AG04449 (cell line): ENCODE measurements around the gene DIP2C.

Experiments
- CTCF ChIA-PET: fragments of 350-600 bp; formaldehyde crosslinking; extraction: SDS; loops from one replicate; lab custom pipeline; 2021; ENCODE audit warnings: antibody characterized with exemption; lab: Yijun Ruan, JAX
- POLR2A ChIA-PET: fragments of 400-600, 350-600 bp; formaldehyde crosslinking; extraction: SDS; loops from one replicate; lab custom pipeline; 2020; ENCODE audit warnings: antibody characterized with exemption, inconsistent platforms; lab: Yijun Ruan, JAX
- DNase-seq: peaks from one replicate; pipeline ENCODE4 v3.0.0-alpha.2; 2010; ENCODE audit warnings: low read depth, low spot score
- H3K4me3 ChIP-seq: 2 replicates; pipeline ENCODE4 v1.5.1; 2011; ENCODE audit warnings: low read depth, mild to moderate bottlenecking, control low read depth, low read length
- CTCF ChIP-seq: IDR thresholded peaks from one replicate; pipeline ENCODE4 v1.5.1; 2011; ENCODE audit warnings: mild to moderate bottlenecking, moderate library complexity, low read length, control low read depth, inconsistent platforms; ENCODE audit not compliant: insufficient read depth; ENCODE audit errors: missing control alignments

Gene DIP2C

GRCh38 chr10:406976-407375 lies 282.5 kb downstream of the DIP2C start:
- H3K4me3 ChIP-seq, result no peak overlapping the region
- POLR2A ChIA-PET, result no interaction called here
- CTCF ChIA-PET, result no interaction called here
- TF ChIP-seq CTCF, result no peak
- no peak for DNase-seq

DNA sequence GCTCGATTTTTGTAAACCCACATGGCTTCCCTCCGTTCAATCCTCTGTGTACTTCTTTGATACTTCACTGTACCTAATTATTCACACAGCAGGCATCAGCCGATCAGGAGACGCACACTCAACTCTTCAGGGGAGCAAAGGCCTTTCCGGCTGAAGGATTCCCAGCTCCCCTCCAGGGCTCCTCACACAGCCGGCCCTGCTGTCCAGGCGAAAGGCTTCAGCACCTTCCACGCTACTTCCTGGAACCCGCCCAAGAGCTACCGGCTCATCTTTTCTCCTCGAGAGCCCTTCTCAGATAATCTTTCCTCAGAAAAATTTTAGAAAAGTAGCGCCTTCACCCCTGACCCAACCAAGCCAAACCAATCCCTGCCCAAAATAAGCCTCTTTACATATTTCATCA lies 283.8 kb downstream of the DIP2C start:
- ChIA-PET CTCF (no interaction called here), POLR2A (no interaction called here)
- H3K4me3 ChIP-seq, result no peak overlapping the region
- DNase-seq, result no peak
- TF ChIP-seq CTCF, result no peak

- DNase-seq, result no peak
- POLR2A ChIA-PET, result no interaction called here
- TF ChIP-seq CTCF, result no peak
- no peak overlapping the region for H3K4me3 ChIP-seq
- CTCF ChIA-PET, result no interaction called here
Observed at GRCh38 chr10:404991-405390, 284.5 kb downstream of the DIP2C start.

DNA sequence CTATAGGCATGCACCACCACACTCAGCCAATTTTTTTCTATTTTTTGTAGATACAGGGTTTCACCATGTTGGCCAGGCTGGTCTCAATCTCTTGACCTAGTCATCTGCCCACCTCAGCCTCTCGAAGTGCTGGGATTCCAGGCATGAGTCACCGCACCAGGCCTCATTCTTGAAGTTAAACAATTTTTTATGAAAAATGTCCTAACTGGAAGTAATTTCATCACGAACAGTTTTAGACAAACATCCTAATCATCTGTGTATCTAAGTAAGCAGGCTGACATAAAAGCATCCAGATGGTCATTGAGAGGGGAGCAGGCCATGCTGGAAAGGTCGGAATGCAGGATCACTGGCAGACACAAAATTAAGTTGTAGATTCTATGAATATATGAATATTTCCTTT lies 285.1 kb downstream of the DIP2C start:
- TF ChIP-seq CTCF, result no peak
- no peak overlapping the region for H3K4me3 ChIP-seq
- DNase-seq, result peak; percentile 59
- CTCF ChIA-PET, result no interaction called here
- POLR2A ChIA-PET, result no interaction called here

- DNase-seq, result no peak
- POLR2A ChIA-PET, result no interaction called here
- H3K4me3 ChIP-seq, result no peak overlapping the region
- CTCF ChIA-PET, result interaction anchor here (1.0 kb wide), 1 partner anchor 16 kb away, joined by 3 read pairs; no protein-coding TSS in a partner anchor
- no peak for TF ChIP-seq CTCF
Observed at GRCh38 chr10:398954-399353, 290.5 kb downstream of the DIP2C start.

GRCh38 chr10:397321-398068 lies 292.0 kb downstream of the DIP2C start:
- no peak for TF ChIP-seq CTCF
- ChIA-PET CTCF (interaction anchor here (1.6 kb wide), 1 partner anchor 11 kb away, joined by 5 read pairs; no protein-coding TSS in a partner anchor), POLR2A (no interaction called here)
- no peak overlapping the region for H3K4me3 ChIP-seq
- DNase-seq, result no peak
